Measurements from ENCODE around the gene ASB1.

Gene ASB1

GRCh38 chr2:238406221-238406997 is 20.3 kb upstream of the ASB1 start:
- Histone ChIP-seq H3K4me3 (ENCODE audit: insufficient read depth, low read length, poor library complexity, severe bottlenecking) (no peak overlapping the region), H2AFZ (ENCODE audit: low read depth, low read length, severe bottlenecking) (no peak overlapping the region), H3K4me2 (ENCODE audit: low read depth, low read length, poor library complexity, severe bottlenecking) (no peak overlapping the region), H3K79me2 (ENCODE audit: insufficient read depth, low read length) (no peaks in the 10 kb centered on the region), H3K36me3 (ENCODE audit: low read length) (no peaks in the 10 kb centered on the region), H3K9me3 (ENCODE audit: insufficient read depth, low read length) (no peaks in the 10 kb centered on the region), H3K9me2 (replicated peaks; ENCODE audit: insufficient read depth, low read length) (no peaks in the 10 kb centered on the region), H3F3A (ENCODE audit: insufficient read depth) (no peaks in the 10 kb centered on the region), H3K27me3 (ENCODE audit: low read length) (no peaks in the 10 kb centered on the region), H3K9ac (ENCODE audit: low read length) (no peak overlapping the region), H4K20me1 (ENCODE audit: low read depth, low read length) (no peaks in the 10 kb centered on the region), H3K27ac (ENCODE audit: low read depth, low read length) (no peak overlapping the region)
- TF ChIP-seq CTCF (IDR thresholded peaks at IDR 0.05; ENCODE audit: insufficient read depth, low read length, poor library complexity, severe bottlenecking), result no peak
- TF ChIP-seq EZH2phosphoT487 (conservative IDR thresholded peaks at IDR 0.05; ENCODE audit: low read length), result no peak

- Histone ChIP-seq H4K20me1 (ENCODE audit: low read depth, low read length) (no peaks in the 10 kb centered on the region), H2AFZ (ENCODE audit: low read depth, low read length, severe bottlenecking) (no peak overlapping the region), H3K27ac (ENCODE audit: low read depth, low read length) (no peak overlapping the region), H3K36me3 (ENCODE audit: low read length) (no peaks in the 10 kb centered on the region), H3K4me3 (ENCODE audit: insufficient read depth, low read length, poor library complexity, severe bottlenecking) (no peak overlapping the region), H3K9me2 (replicated peaks; ENCODE audit: insufficient read depth, low read length) (no peaks in the 10 kb centered on the region), H3K4me2 (ENCODE audit: low read depth, low read length, poor library complexity, severe bottlenecking) (no peak overlapping the region), H3K79me2 (ENCODE audit: insufficient read depth, low read length) (no peaks in the 10 kb centered on the region), H3K9ac (ENCODE audit: low read length) (no peak overlapping the region), H3K9me3 (ENCODE audit: insufficient read depth, low read length) (no peaks in the 10 kb centered on the region), H3K27me3 (ENCODE audit: low read length) (no peaks in the 10 kb centered on the region), H3F3A (ENCODE audit: insufficient read depth) (no peaks in the 10 kb centered on the region)
- TF ChIP-seq EZH2phosphoT487 (conservative IDR thresholded peaks at IDR 0.05; ENCODE audit: low read length) (no peak), CTCF (IDR thresholded peaks at IDR 0.05; ENCODE audit: insufficient read depth, low read length, poor library complexity, severe bottlenecking) (no peak)
Observed at GRCh38 chr2:238406998-238407285, 19.8 kb upstream of the ASB1 start.

GRCh38 chr2:238407566-238407965 is 19.2 kb upstream of the ASB1 start:
- Histone ChIP-seq H3K9me2 (replicated peaks; ENCODE audit: insufficient read depth, low read length) (no peaks in the 10 kb centered on the region), H3K79me2 (ENCODE audit: insufficient read depth, low read length) (no peaks in the 10 kb centered on the region), H3K9me3 (ENCODE audit: insufficient read depth, low read length) (no peaks in the 10 kb centered on the region), H3K27me3 (ENCODE audit: low read length) (no peaks in the 10 kb centered on the region), H2AFZ (ENCODE audit: low read depth, low read length, severe bottlenecking) (no peak overlapping the region), H3K9ac (ENCODE audit: low read length) (no peak overlapping the region), H4K20me1 (ENCODE audit: low read depth, low read length) (no peaks in the 10 kb centered on the region), H3K27ac (ENCODE audit: low read depth, low read length) (no peak overlapping the region), H3K4me2 (ENCODE audit: low read depth, low read length, poor library complexity, severe bottlenecking) (no peak overlapping the region), H3F3A (ENCODE audit: insufficient read depth) (no peaks in the 10 kb centered on the region), H3K36me3 (ENCODE audit: low read length) (no peaks in the 10 kb centered on the region), H3K4me3 (ENCODE audit: insufficient read depth, low read length, poor library complexity, severe bottlenecking) (no peak overlapping the region)
- no peak for TF ChIP-seq CTCF (IDR thresholded peaks at IDR 0.05; ENCODE audit: insufficient read depth, low read length, poor library complexity, severe bottlenecking)

Measured in SU-DHL-6 (cell line).